GM18951 (cell line): ENCODE measurements around the gene IL13RA1.

Source experiments
- POLR2A ChIP-seq: IDR thresholded peaks from 4 replicates; pipeline ENCODE4 v1.6.1; 2011; ENCODE audit warnings: mild to moderate bottlenecking; ENCODE audit not compliant: insufficient read length, insufficient read depth; ENCODE audit errors: extremely low read depth
- in situ Hi-C: fragments of 300-500 bp; cut with MboI; formaldehyde crosslinking; loops from one replicate; pipeline ENCODE4 v1.12.0; 2022; ENCODE audit warnings: low sequenced_read_pairs, mixed read lengths, inconsistent platforms; ENCODE audit not compliant: unreplicated experiment

Gene IL13RA1

GRCh38 chrX:118740276-118740889, 13.0 kb downstream of the IL13RA1 start:
- no peak for TF ChIP-seq POLR2A
- in situ Hi-C loops = no loop called here

GRCh38 chrX:118742176-118742575, 14.8 kb downstream of the IL13RA1 start:
- in situ Hi-C loops = no loop called here
- no peak for TF ChIP-seq POLR2A

- TF ChIP-seq POLR2A = no peak
Measured at GRCh38 chrX:118745570-118745969, 18.2 kb downstream of the IL13RA1 start.

GRCh38 chrX:118751950-118752783, 24.8 kb downstream of the IL13RA1 start:
- TF ChIP-seq POLR2A = no peak
- in situ Hi-C loops = no loop called here

More at GRCh38 chrX:118745570-118745969, 18.2 kb downstream of the IL13RA1 start:
- in situ Hi-C loops = no loop called here

- in situ Hi-C loops = no loop called here
- no peak for TF ChIP-seq POLR2A
Measured at GRCh38 chrX:118755633-118756032, 28.2 kb downstream of the IL13RA1 start.

- in situ Hi-C loops = no loop called here
- no peak for TF ChIP-seq POLR2A
Measured at GRCh38 chrX:118756101-118756500, 28.7 kb downstream of the IL13RA1 start.

GRCh38 chrX:118758511-118758910, 31.1 kb downstream of the IL13RA1 start:
- in situ Hi-C loops = no loop called here
- TF ChIP-seq POLR2A = no peak

GRCh38 chrX:118760025-118760424, 32.6 kb downstream of the IL13RA1 start:
- no peak for TF ChIP-seq POLR2A
- in situ Hi-C loops = no loop called here

- no peak for TF ChIP-seq POLR2A
- in situ Hi-C loops = no loop called here
Measured at GRCh38 chrX:118761939-118762707, 34.7 kb downstream of the IL13RA1 start.

- TF ChIP-seq POLR2A = no peak
- in situ Hi-C loops = no loop called here
Measured at GRCh38 chrX:118763489-118763888, 36.1 kb downstream of the IL13RA1 start.

GRCh38 chrX:118764122-118764521, 36.7 kb downstream of the IL13RA1 start:
- no peak for TF ChIP-seq POLR2A
- in situ Hi-C loops = no loop called here

GRCh38 chrX:118770133-118770760, 42.8 kb downstream of the IL13RA1 start:
- in situ Hi-C loops = no loop called here
- TF ChIP-seq POLR2A = no peak

GRCh38 chrX:118772051-118772450, 44.6 kb downstream of the IL13RA1 start:
- no peak for TF ChIP-seq POLR2A

More at GRCh38 chrX:118772051-118772450, 44.6 kb downstream of the IL13RA1 start:
- in situ Hi-C loops = no loop called here
